ENCODE results near the gene SLC16A13. TPM values are rescaled to one million over a fixed set of nuclear protein-coding genes. Genes with fewer than 3 reads are reported as not detected.
A peak's percentile ranks its signal among the peaks of the same experiment; 100 is the strongest.

SLC16A13 gene
- total and polyA plus RNA-seq, 4 donors: 2.3 to 43.2 (median 29.9) TPM

GRCh38 chr17:7038025-7038862, 2.4 kb downstream of the SLC16A13 start:
- no peaks in the 10 kb centered on the region for H3K27me3 ChIP-seq (ENCODE audit: control insufficient read depth in 4 of 4, insufficient read depth in 4 of 4, low read length in 3 of 4)
- no peak for DNase-seq (ENCODE audit: low spot score)
- TF ChIP-seq FOXA2 (IDR thresholded peaks at IDR 0.05) (no peak), TAF1 (conservative IDR thresholded peaks at IDR 0.05) (no peak), ATF3 (IDR thresholded peaks at IDR 0.05) (no peak), RXRA (IDR thresholded peaks at IDR 0.05) (peak; percentile 36 to 48), GABPA (IDR thresholded peaks at IDR 0.05 in 1 of 2, conservative IDR thresholded peaks at IDR 0.05 in 1 of 2) (peak in 1 of 2 donors; percentile 2), HNF4A (conservative IDR thresholded peaks at IDR 0.05) (peak; percentile 79 to 81), RAD21 (IDR thresholded peaks at IDR 0.05) (no peak), SP1 (IDR thresholded peaks at IDR 0.05) (peak; percentile 51), JUND (IDR thresholded peaks at IDR 0.05) (peak in 1 of 2 donors; percentile 3)
- 47% methylated on average over 19 of the region's 19 CpGs for WGBS
- H3K9me3 ChIP-seq (ENCODE audit: control insufficient read depth in 4 of 4, low read length in 3 of 4): no peaks in the 10 kb centered on the region
- H3K9ac ChIP-seq (ENCODE audit: low read depth in 1 of 2, low read length in 2 of 2): peak overlapping the region; percentile 5 to 44
- H3K27ac ChIP-seq (ENCODE audit: low read depth in 1 of 2, low read length in 2 of 2): peak overlapping the region; percentile 84 to 96
- no peaks in the 10 kb centered on the region for H3K36me3 ChIP-seq (ENCODE audit: control insufficient read depth in 4 of 4, insufficient read depth in 3 of 4, low read depth in 1 of 4, low read length in 3 of 4)
- peaks cover 14 to 65% (median 43%) of the 10 kb centered on the region in 4 donors for H3K4me1 ChIP-seq (ENCODE audit: control insufficient read depth in 4 of 4, insufficient read depth in 4 of 4, low read length in 3 of 4)
- H3K4me3 ChIP-seq (ENCODE audit: low read depth in 1 of 3, low read length in 3 of 3): peak overlapping the region; percentile 4 to 38 (median 31)

GRCh38 chr17:7039832-7040231, 4.0 kb downstream of the SLC16A13 start:
- TF ChIP-seq RXRA (IDR thresholded peaks at IDR 0.05) (no peak), ATF3 (IDR thresholded peaks at IDR 0.05) (no peak), CTCF (IDR thresholded peaks at IDR 0.05; ENCODE audit: low read depth, low read length, missing input control) (no peak), ZBTB33 (IDR thresholded peaks at IDR 0.05) (no peak), FOXA2 (IDR thresholded peaks at IDR 0.05) (no peak), GABPA (IDR thresholded peaks at IDR 0.05 in 1 of 2, conservative IDR thresholded peaks at IDR 0.05 in 1 of 2) (no peak)
- H3K27ac ChIP-seq (ENCODE audit: low read depth in 1 of 2, low read length in 2 of 2): peak overlapping the region; percentile 84 to 96
- WGBS: 90% methylated on average over 5 of the region's 5 CpGs
- no peak overlapping the region for H3K9ac ChIP-seq (ENCODE audit: low read depth in 1 of 2, low read length in 2 of 2)
- H3K27me3 ChIP-seq (ENCODE audit: control insufficient read depth in 4 of 4, insufficient read depth in 4 of 4, low read length in 3 of 4): no peaks in the 10 kb centered on the region
- peaks cover 19 to 73% (median 46%) of the 10 kb centered on the region in 4 donors for H3K4me1 ChIP-seq (ENCODE audit: control insufficient read depth in 4 of 4, insufficient read depth in 4 of 4, low read length in 3 of 4)
- no peaks in the 10 kb centered on the region for H3K9me3 ChIP-seq (ENCODE audit: control insufficient read depth in 4 of 4, low read length in 3 of 4)
- DNase-seq (ENCODE audit: low spot score): no peak
- H3K36me3 ChIP-seq (ENCODE audit: control insufficient read depth in 4 of 4, insufficient read depth in 3 of 4, low read depth in 1 of 4, low read length in 3 of 4): no peaks in the 10 kb centered on the region
- no peak overlapping the region for H3K4me3 ChIP-seq (ENCODE audit: low read depth in 1 of 3, low read length in 3 of 3)

Measured in liver (tissue), 9 donors.